Thyroid gland (tissue), 4 donors: ENCODE data around the gene ALX1.

ENCODE experiments used
- CTCF ChIP-seq, 6 experiments: fragments of 200-600 bp in 3 of 6; fragments of 450-650 bp in 3 of 6; sonication (generic) in 3 of 6; IDR thresholded peaks; one replicate each; pipeline ENCODE4 v1.5.1; 2016 to 2019; ENCODE audit warnings: antibody characterized with exemption in 6 of 6, mild to moderate bottlenecking in 2 of 6, inconsistent platforms in 1 of 6, moderate library complexity in 1 of 6
- POLR2A ChIP-seq, 2 donors: fragments of 450-650 bp; IDR thresholded peaks; one replicate each; pipeline ENCODE4 v1.6.1; 2017; ENCODE audit warnings: antibody characterized with exemption in 2 of 2, mild to moderate bottlenecking in 2 of 2, moderate library complexity in 1 of 2

- TF ChIP-seq CTCF (IDR thresholded peaks at IDR 0.05) = no peak
- TF ChIP-seq POLR2A (IDR thresholded peaks at IDR 0.05) = no peak
Measured at GRCh38 chr12:85275374-85275773, 4.6 kb upstream of the ALX1 start.
